ENCODE measurements around the gene TBCB. TPM values are rescaled to one million over a fixed set of nuclear protein-coding genes. Genes with fewer than 3 reads are reported as not detected.
"Not testable (repeated sequence)": the region's sequence is repeated elsewhere in the genome, so short reads cannot be mapped to it uniquely, and the experiment has no call there.

The TBCB gene
- polyA plus RNA-seq (2013, experiment 1 of 2) = 314 TPM
- polyA plus RNA-seq (2013, experiment 2 of 2) = 323 TPM

GRCh38 chr19:36115453-36116343 is at the start of gene TBCB:
TBCB (plus strand) TSS chr19:36115468; CDS start chr19:36115561, 93 bp downstream.
- peak within 1 kb of the TSS; percentile 97 for H4K91ac ChIP-seq (ENCODE audit: low read depth, low read length, poor library complexity)
- peak within 1 kb of the TSS; percentile 84 for H2BK5ac ChIP-seq (ENCODE audit: low read length)
- peak within 1 kb of the TSS; percentile 71 to 93 for H3K4me3 ChIP-seq (ENCODE audit: low read length in 2 of 2)
- H3K18ac ChIP-seq (ENCODE audit: low read length) = peak within 1 kb of the TSS; percentile 97
- H2BK15ac ChIP-seq (ENCODE audit: low read length) = peak within 1 kb of the TSS; percentile 96
- H3K27me3 ChIP-seq (ENCODE audit: control insufficient read depth in 3 of 3, insufficient read depth in 3 of 3, low read depth in 1 of 3, low read length in 3 of 3) = peaks cover 0 to under 1% (median 0%) of the 10 kb centered on the region in 3 experiments
- H3K4ac ChIP-seq (ENCODE audit: low read length) = no peak within 1 kb of the TSS
- H3K27ac ChIP-seq (replicated peaks; ENCODE audit: low read length) = peak within 1 kb of the TSS; percentile 97
- peaks cover 27% of the 10 kb centered on the region for H3K79me1 ChIP-seq (ENCODE audit: low read depth, low read length)
- DNase-seq (ENCODE audit: low spot score) = no peak
- no peak within 1 kb of the TSS for H4K8ac ChIP-seq (ENCODE audit: low read depth, low read length)
- no CpG with 5 or more reads among the region's 59 CpGs for WGBS, 2 donors (ENCODE audit: extremely low coverage in 2 of 2, insufficient read length in 2 of 2, insufficient replicate concordance in 1 of 2)
- peak within 1 kb of the TSS; percentile 100 for H3K14ac ChIP-seq (ENCODE audit: low read length)
- H3K23ac ChIP-seq (ENCODE audit: low read depth, low read length, poor library complexity) = peak within 1 kb of the TSS; percentile 98
- H2BK12ac ChIP-seq (ENCODE audit: low read length) = no peak within 1 kb of the TSS
- peaks cover 0 to 2% of the 10 kb centered on the region in 2 donors for H3K9me3 ChIP-seq (replicated peaks in 1 of 2; ENCODE audit: control insufficient read depth in 2 of 2, insufficient read depth in 1 of 2, low read depth in 1 of 2, low read length in 2 of 2)
- H3K9ac ChIP-seq (ENCODE audit: low read depth, low read length, poor library complexity) = peak within 1 kb of the TSS; percentile 96
- peak within 1 kb of the TSS; percentile 91 for H2AFZ ChIP-seq (ENCODE audit: low read length)
- H2BK120ac ChIP-seq (ENCODE audit: low read depth, low read length) = peak within 1 kb of the TSS; percentile 8
- H2AK5ac ChIP-seq (ENCODE audit: low read depth, low read length) = peak within 1 kb of the TSS; percentile 85
- H3K4me1 ChIP-seq (ENCODE audit: control insufficient read depth in 2 of 2, insufficient read depth in 1 of 2, low read depth in 1 of 2, low read length in 2 of 2) = peaks cover 8 to 28% of the 10 kb centered on the region in 2 donors
- peak within 1 kb of the TSS; percentile 92 for H3K4me2 ChIP-seq (ENCODE audit: insufficient read depth, low read length, poor library complexity, severe bottlenecking)
- peaks cover 24 to 70% of the 10 kb centered on the region in 2 donors for H3K36me3 ChIP-seq (replicated peaks in 1 of 2; ENCODE audit: control insufficient read depth in 2 of 2, insufficient read depth in 2 of 2, low read length in 2 of 2)

GRCh38 chr19:36067681-36068080 is 47.6 kb upstream of the TBCB start:
- Histone ChIP-seq H3K4me2 (ENCODE audit: insufficient read depth, low read length, poor library complexity, severe bottlenecking) (no peak overlapping the region), H3K27me3 (ENCODE audit: control insufficient read depth in 3 of 3, insufficient read depth in 3 of 3, low read depth in 1 of 3, low read length in 3 of 3) (no peaks in the 10 kb centered on the region), H4K91ac (ENCODE audit: low read depth, low read length, poor library complexity) (no peak overlapping the region), H3K4me1 (ENCODE audit: control insufficient read depth in 2 of 2, insufficient read depth in 1 of 2, low read depth in 1 of 2, low read length in 2 of 2) (no peaks in the 10 kb centered on the region), H2BK120ac (ENCODE audit: low read depth, low read length) (no peak overlapping the region), H3K79me1 (ENCODE audit: low read depth, low read length) (no peaks in the 10 kb centered on the region), H3K14ac (ENCODE audit: low read length) (no peak overlapping the region), H3K18ac (ENCODE audit: low read length) (no peak overlapping the region), H2BK12ac (ENCODE audit: low read length) (no peak overlapping the region), H3K4me3 (ENCODE audit: low read length in 2 of 2) (peak overlapping the region in 1 of 2 donors; percentile 42), H3K23ac (ENCODE audit: low read depth, low read length, poor library complexity) (no peak overlapping the region), H2AK5ac (ENCODE audit: low read depth, low read length) (no peak overlapping the region), H3K36me3 (replicated peaks in 1 of 2; ENCODE audit: control insufficient read depth in 2 of 2, insufficient read depth in 2 of 2, low read length in 2 of 2) (peaks cover 49 to 70% of the 10 kb centered on the region in 2 donors), H2BK5ac (ENCODE audit: low read length) (no peak overlapping the region), H4K8ac (ENCODE audit: low read depth, low read length) (no peak overlapping the region), H2BK15ac (ENCODE audit: low read length) (no peak overlapping the region), H3K9ac (ENCODE audit: low read depth, low read length, poor library complexity) (no peak overlapping the region), H3K9me3 (replicated peaks in 1 of 2; ENCODE audit: control insufficient read depth in 2 of 2, insufficient read depth in 1 of 2, low read depth in 1 of 2, low read length in 2 of 2) (peaks cover 0 to 2% of the 10 kb centered on the region in 2 donors), H3K4ac (ENCODE audit: low read length) (no peak overlapping the region), H3K27ac (replicated peaks; ENCODE audit: low read length) (no peak overlapping the region), H2AFZ (ENCODE audit: low read length) (no peak overlapping the region)
- WGBS, 2 donors (ENCODE audit: extremely low coverage in 2 of 2, insufficient read length in 2 of 2, insufficient replicate concordance in 1 of 2) = no CpG with 5 or more reads among the region's 11 CpGs
- no peak for DNase-seq (ENCODE audit: low spot score)

GRCh38 chr19:36068810-36069499 is 46.3 kb upstream of the TBCB start:
- not testable (repeated sequence) for H3K4me1 ChIP-seq (ENCODE audit: control insufficient read depth in 2 of 2, insufficient read depth in 1 of 2, low read depth in 1 of 2, low read length in 2 of 2); H3K27ac ChIP-seq (replicated peaks; ENCODE audit: low read length); DNase-seq (ENCODE audit: low spot score); H4K8ac ChIP-seq (ENCODE audit: low read depth, low read length); H3K27me3 ChIP-seq (ENCODE audit: control insufficient read depth in 3 of 3, insufficient read depth in 3 of 3, low read depth in 1 of 3, low read length in 3 of 3); H3K79me1 ChIP-seq (ENCODE audit: low read depth, low read length); H2AFZ ChIP-seq (ENCODE audit: low read length); H3K18ac ChIP-seq (ENCODE audit: low read length); H3K4me3 ChIP-seq (ENCODE audit: low read length in 2 of 2); H4K91ac ChIP-seq (ENCODE audit: low read depth, low read length, poor library complexity); H3K9me3 ChIP-seq (replicated peaks in 1 of 2; ENCODE audit: control insufficient read depth in 2 of 2, insufficient read depth in 1 of 2, low read depth in 1 of 2, low read length in 2 of 2); H3K4ac ChIP-seq (ENCODE audit: low read length); H3K23ac ChIP-seq (ENCODE audit: low read depth, low read length, poor library complexity); H3K4me2 ChIP-seq (ENCODE audit: insufficient read depth, low read length, poor library complexity, severe bottlenecking); H3K14ac ChIP-seq (ENCODE audit: low read length); H2BK5ac ChIP-seq (ENCODE audit: low read length); H3K9ac ChIP-seq (ENCODE audit: low read depth, low read length, poor library complexity); H2BK15ac ChIP-seq (ENCODE audit: low read length); H2AK5ac ChIP-seq (ENCODE audit: low read depth, low read length); H2BK12ac ChIP-seq (ENCODE audit: low read length); H2BK120ac ChIP-seq (ENCODE audit: low read depth, low read length)
- no CpG with 5 or more reads among the region's 57 CpGs for WGBS, 2 donors (ENCODE audit: extremely low coverage in 2 of 2, insufficient read length in 2 of 2, insufficient replicate concordance in 1 of 2)
- H3K36me3 ChIP-seq (replicated peaks in 1 of 2; ENCODE audit: control insufficient read depth in 2 of 2, insufficient read depth in 2 of 2, low read length in 2 of 2) = peaks cover 53 to 74% of the 10 kb centered on the region in 2 donors

GRCh38 chr19:36072081-36072480 is 43.2 kb upstream of the TBCB start:
- Histone ChIP-seq H3K4me2 (ENCODE audit: insufficient read depth, low read length, poor library complexity, severe bottlenecking) (no peak overlapping the region), H3K27ac (replicated peaks; ENCODE audit: low read length) (no peak overlapping the region), H2BK15ac (ENCODE audit: low read length) (no peak overlapping the region), H3K18ac (ENCODE audit: low read length) (no peak overlapping the region), H3K4me3 (ENCODE audit: low read length in 2 of 2) (no peak overlapping the region), H3K27me3 (ENCODE audit: control insufficient read depth in 3 of 3, insufficient read depth in 3 of 3, low read depth in 1 of 3, low read length in 3 of 3) (no peaks in the 10 kb centered on the region), H2BK120ac (ENCODE audit: low read depth, low read length) (no peak overlapping the region), H4K91ac (ENCODE audit: low read depth, low read length, poor library complexity) (no peak overlapping the region), H3K9me3 (replicated peaks in 1 of 2; ENCODE audit: control insufficient read depth in 2 of 2, insufficient read depth in 1 of 2, low read depth in 1 of 2, low read length in 2 of 2) (no peaks in the 10 kb centered on the region), H2AK5ac (ENCODE audit: low read depth, low read length) (no peak overlapping the region), H3K36me3 (replicated peaks in 1 of 2; ENCODE audit: control insufficient read depth in 2 of 2, insufficient read depth in 2 of 2, low read length in 2 of 2) (peaks cover 37 to 80% of the 10 kb centered on the region in 2 donors), H3K14ac (ENCODE audit: low read length) (no peak overlapping the region), H3K9ac (ENCODE audit: low read depth, low read length, poor library complexity) (no peak overlapping the region), H2BK5ac (ENCODE audit: low read length) (no peak overlapping the region), H4K8ac (ENCODE audit: low read depth, low read length) (no peak overlapping the region), H3K79me1 (ENCODE audit: low read depth, low read length) (no peaks in the 10 kb centered on the region), H2AFZ (ENCODE audit: low read length) (no peak overlapping the region), H3K23ac (ENCODE audit: low read depth, low read length, poor library complexity) (no peak overlapping the region), H3K4me1 (ENCODE audit: control insufficient read depth in 2 of 2, insufficient read depth in 1 of 2, low read depth in 1 of 2, low read length in 2 of 2) (no peaks in the 10 kb centered on the region), H2BK12ac (ENCODE audit: low read length) (no peak overlapping the region), H3K4ac (ENCODE audit: low read length) (no peak overlapping the region)
- no peak for DNase-seq (ENCODE audit: low spot score)
- no CpG with 5 or more reads among the region's 8 CpGs for WGBS, 2 donors (ENCODE audit: extremely low coverage in 2 of 2, insufficient read length in 2 of 2, insufficient replicate concordance in 1 of 2)

All from neuronal stem cell (in vitro differentiated cells).